ENCODE results near the gene MFSD11.
"Not testable (repeated sequence)": the region's sequence is repeated elsewhere in the genome, so short reads cannot be mapped to it uniquely, and the experiment has no call there.

MFSD11 gene

GRCh38 chr17:76709077-76709950 lies 28.6 kb upstream of the MFSD11 start:
- no peak for DNase-seq

GRCh38 chr17:76709951-76710862 lies 27.7 kb upstream of the MFSD11 start:
- DNase-seq = not testable (repeated sequence)

GRCh38 chr17:76710863-76711611 lies 26.9 kb upstream of the MFSD11 start, which contains the start of gene MXRA7:
Gene MXRA7, minus strand, starts transcription at chr17:76710965. Its CDS starts 19 bp downstream, at chr17:76710946.
- peak; percentile 23 for DNase-seq

GRCh38 chr17:76712321-76712720 lies 25.6 kb upstream of the MFSD11 start:
- not testable (repeated sequence) for DNase-seq

- DNase-seq = no peak
These were observed 24.2 kb upstream of the MFSD11 start for GRCh38 chr17:76713765-76714164.

- DNase-seq = no peak
These were observed 23.6 kb upstream of the MFSD11 start for GRCh38 chr17:76714336-76714735.

GRCh38 chr17:76714822-76715495 lies 23.0 kb upstream of the MFSD11 start:
- no peak for DNase-seq

- no peak for DNase-seq
These were observed 22.5 kb upstream of the MFSD11 start for GRCh38 chr17:76715496-76715830.

GRCh38 chr17:76716146-76716838 lies 21.6 kb upstream of the MFSD11 start:
- no peak for DNase-seq

GRCh38 chr17:76716839-76717215 lies 21.1 kb upstream of the MFSD11 start:
- DNase-seq = no peak

GRCh38 chr17:76718516-76718915 lies 19.4 kb upstream of the MFSD11 start:
- DNase-seq = no peak

- DNase-seq = no peak
These were observed 17.7 kb upstream of the MFSD11 start for GRCh38 chr17:76720211-76720610.

- DNase-seq = no peak
These were observed 17.0 kb upstream of the MFSD11 start for GRCh38 chr17:76720941-76721340.

GRCh38 chr17:76721463-76721862 lies 16.5 kb upstream of the MFSD11 start:
- DNase-seq = no peak

- DNase-seq = no peak
These were observed 15.6 kb upstream of the MFSD11 start for GRCh38 chr17:76722279-76722678.

GRCh38 chr17:76722977-76723376 lies 14.9 kb upstream of the MFSD11 start:
- DNase-seq = not testable (repeated sequence)

- no peak for DNase-seq
These were observed 14.1 kb upstream of the MFSD11 start for GRCh38 chr17:76723812-76724211.

- no peak for DNase-seq
These were observed 12.2 kb upstream of the MFSD11 start for GRCh38 chr17:76725580-76726230.

GRCh38 chr17:76726231-76726775 lies 11.6 kb upstream of the MFSD11 start, which contains the start of gene JMJD6:
Gene JMJD6, minus strand, starts transcription at chr17:76726606. Its CDS starts 131 bp downstream, at chr17:76726475.
- DNase-seq = peak; percentile 91

All from NCI-H1092 (cell line).